ACC112 (cell line): ENCODE results near the gene MTCH2.
"Not testable (repeated sequence)": the region's sequence is repeated elsewhere in the genome, so short reads cannot be mapped to it uniquely, and the experiment has no call there.

Experiments
- H2AFZ ChIP-seq: fragments of 200-600 bp; sonication (generic); one replicate; pipeline ENCODE4 v1.6.0; 2017; ENCODE audit warnings: antibody characterized with exemption, low read length; ENCODE audit not compliant: unreplicated experiment
- H3K27ac ChIP-seq: fragments of 200-600 bp; sonication (generic); 2 replicates; pipeline ENCODE4 v1.5.1; 2014; ENCODE audit warnings: low read depth, mild to moderate bottlenecking, antibody characterized with exemption, low read length, moderate library complexity
- H3K27me3 ChIP-seq: fragments of 200-600 bp; sonication (generic); 2 replicates; pipeline ENCODE4 v1.6.1; 2014; ENCODE audit warnings: mild to moderate bottlenecking, antibody characterized with exemption, low read length, moderate library complexity, mixed read lengths; ENCODE audit not compliant: insufficient read depth
- H3K36me3 ChIP-seq: fragments of 200-600 bp; sonication (generic); 2 replicates; pipeline ENCODE4 v1.6.1; 2016; ENCODE audit warnings: mild to moderate bottlenecking, antibody characterized with exemption, low read length, moderate library complexity, mixed read lengths; ENCODE audit not compliant: insufficient read depth
- H3K4me1 ChIP-seq: fragments of 200-600 bp; sonication (generic); one replicate; pipeline ENCODE4 v1.6.1; 2016; ENCODE audit warnings: low read length, mixed read lengths; ENCODE audit not compliant: insufficient read depth, unreplicated experiment, control insufficient read depth
- H3K4me3 ChIP-seq: fragments of 200-600 bp; sonication (generic); 2 replicates; pipeline ENCODE4 v1.5.1; 2014; ENCODE audit warnings: mild to moderate bottlenecking, low read depth, low read length
- H3K79me2 ChIP-seq: fragments of 200-600 bp; sonication (generic); one replicate; pipeline ENCODE4 v1.6.0; 2016; ENCODE audit warnings: low read length; ENCODE audit not compliant: control insufficient read depth, unreplicated experiment, insufficient read depth

MTCH2 gene

GRCh38 chr11:47640506-47640905, 1.9 kb downstream of the MTCH2 start:
- not testable (repeated sequence) for H3K27ac ChIP-seq, H3K27me3 ChIP-seq, H2AFZ ChIP-seq, H3K4me1 ChIP-seq
- peaks cover 35% of the 10 kb centered on the region for H3K79me2 ChIP-seq
- H3K36me3 ChIP-seq: peaks cover 16% of the 10 kb centered on the region
- peak overlapping the region; percentile 77; the same call in 1 of the 2 replicates for H3K4me3 ChIP-seq

- H3K27ac ChIP-seq, H2AFZ ChIP-seq, H3K4me3 ChIP-seq, H3K4me1 ChIP-seq, H3K27me3 ChIP-seq: not testable (repeated sequence)
- H3K36me3 ChIP-seq: peaks cover 34% of the 10 kb centered on the region
- peaks cover 25% of the 10 kb centered on the region for H3K79me2 ChIP-seq
These were observed 6.0 kb downstream of the MTCH2 start for GRCh38 chr11:47636331-47636730.

DNA sequence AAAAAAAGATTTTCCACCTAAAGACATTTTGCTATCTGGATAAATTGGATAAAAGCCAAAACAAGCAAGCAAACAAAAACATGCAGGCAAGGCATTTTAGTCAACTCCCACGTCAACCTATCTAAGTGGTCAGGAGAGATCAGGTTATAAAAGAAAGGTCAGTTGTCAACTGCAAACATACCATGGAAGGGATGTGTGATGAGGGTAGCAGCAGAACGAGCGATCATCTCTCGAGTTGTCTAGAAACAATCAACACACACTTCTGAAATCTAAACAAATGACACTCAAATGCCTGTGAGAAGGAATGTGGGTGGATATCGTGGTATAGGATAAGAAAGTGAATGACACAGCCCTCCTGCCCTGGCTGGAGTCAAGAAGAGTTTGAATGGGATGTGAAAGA, 10.9 kb downstream of the MTCH2 start:
- Histone ChIP-seq H3K79me2 (no peaks in the 10 kb centered on the region), H3K4me3 (no peak overlapping the region), H3K4me1 (no peaks in the 10 kb centered on the region), H3K27me3 (no peaks in the 10 kb centered on the region), H2AFZ (no peak overlapping the region), H3K36me3 (peaks cover 40% of the 10 kb centered on the region), H3K27ac (no peak overlapping the region)

DNA sequence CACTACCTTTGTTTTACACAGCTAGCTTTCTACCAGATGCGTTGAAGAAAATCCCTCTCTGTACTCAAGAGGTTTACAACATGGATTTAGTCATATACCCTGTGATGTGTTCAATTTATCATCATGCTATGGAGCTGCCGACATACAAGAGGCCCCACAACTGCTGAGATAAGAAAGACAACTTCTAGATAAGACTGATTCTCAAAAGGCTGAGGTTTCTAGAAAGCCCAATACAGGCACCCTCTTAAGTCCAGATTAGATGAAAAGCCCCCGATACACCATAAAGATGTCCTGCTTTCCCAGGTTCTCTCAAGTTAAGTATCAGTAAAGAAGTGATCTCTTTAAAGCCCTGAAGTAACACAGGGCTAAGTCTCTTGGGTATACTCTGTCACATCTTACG, 14.3 kb downstream of the MTCH2 start:
- no peaks in the 10 kb centered on the region for H3K27me3 ChIP-seq
- no peaks in the 10 kb centered on the region for H3K4me1 ChIP-seq
- peaks cover 34% of the 10 kb centered on the region for H3K36me3 ChIP-seq
- no peaks in the 10 kb centered on the region for H3K79me2 ChIP-seq
- no peak overlapping the region for H3K27ac ChIP-seq
- no peak overlapping the region for H3K4me3 ChIP-seq
- no peak overlapping the region for H2AFZ ChIP-seq

DNA sequence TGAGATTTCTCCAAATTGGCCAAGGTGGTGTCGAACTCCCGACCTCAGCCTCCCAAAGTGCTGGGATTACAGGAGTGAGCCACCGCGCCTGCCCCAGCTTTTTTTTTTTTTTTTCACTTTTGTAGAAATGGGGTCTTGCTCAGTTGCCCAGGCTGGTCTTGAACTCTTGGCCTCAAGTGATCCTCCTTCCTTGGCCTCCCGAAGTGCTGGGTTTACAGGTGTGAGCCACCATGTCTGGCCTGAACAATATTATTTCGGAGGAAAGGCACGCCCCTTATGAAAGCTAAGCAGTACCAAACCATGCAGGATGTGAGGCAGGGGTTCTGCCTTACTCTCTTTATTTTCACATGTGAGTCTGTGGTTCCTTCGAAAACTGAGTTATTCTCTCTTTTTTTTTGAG, 16.1 kb downstream of the MTCH2 start:
- no peaks in the 10 kb centered on the region for H3K4me1 ChIP-seq
- H3K27me3 ChIP-seq: no peaks in the 10 kb centered on the region
- peaks cover 28% of the 10 kb centered on the region for H3K36me3 ChIP-seq
- no peak overlapping the region for H3K4me3 ChIP-seq
- H2AFZ ChIP-seq: no peak overlapping the region
- H3K79me2 ChIP-seq: no peaks in the 10 kb centered on the region
- H3K27ac ChIP-seq: no peak overlapping the region

DNA sequence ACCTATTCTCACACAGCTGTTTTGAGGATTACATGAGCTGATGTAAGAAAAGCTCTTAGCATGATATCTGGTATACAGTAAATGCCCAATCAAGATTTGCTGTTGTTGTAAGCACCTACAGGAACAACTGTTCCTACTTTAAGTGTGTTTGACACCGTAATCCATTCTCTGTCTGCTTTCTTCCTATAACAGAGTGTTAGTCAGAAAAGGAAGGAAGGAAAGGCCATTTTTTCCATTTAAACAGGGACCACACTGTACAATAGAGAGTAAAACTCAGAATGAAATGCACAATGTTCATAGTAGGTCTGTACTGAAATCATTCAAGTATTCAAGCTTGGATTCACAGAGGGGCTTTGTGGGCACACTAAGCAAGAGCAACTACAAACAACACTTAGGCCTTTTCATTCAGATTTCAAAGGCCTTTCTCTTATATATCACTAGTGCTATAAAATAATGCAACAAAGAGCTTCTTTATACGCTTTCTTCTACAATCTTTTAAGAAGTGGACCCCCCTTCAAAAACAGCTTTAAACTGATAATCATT, 21.5 kb downstream of the MTCH2 start:
- Histone ChIP-seq H3K79me2 (no peaks in the 10 kb centered on the region), H3K27ac (no peak overlapping the region), H3K4me1 (peaks cover 5% of the 10 kb centered on the region), H2AFZ (no peak overlapping the region), H3K4me3 (no peak overlapping the region), H3K27me3 (no peaks in the 10 kb centered on the region), H3K36me3 (peaks cover 20% of the 10 kb centered on the region)

- Histone ChIP-seq H3K36me3 (peaks cover 16% of the 10 kb centered on the region; the same call in 1 of the 2 replicates), H3K27ac (no peak overlapping the region), H3K4me3 (no peak overlapping the region)
These were observed 24.9 kb downstream of the MTCH2 start for GRCh38 chr11:47617417-47617809.

GRCh38 chr11:47616726-47617416, 25.5 kb downstream of the MTCH2 start:
- Histone ChIP-seq H3K79me2 (no peaks in the 10 kb centered on the region), H3K4me3 (no peak overlapping the region), H3K27ac (no peak overlapping the region), H3K4me1 (peaks cover 5% of the 10 kb centered on the region), H3K36me3 (peaks cover 14% of the 10 kb centered on the region; the same call in 1 of the 2 replicates), H3K27me3 (no peaks in the 10 kb centered on the region), H2AFZ (no peak overlapping the region)

More at GRCh38 chr11:47617417-47617809, 24.9 kb downstream of the MTCH2 start:
- no peaks in the 10 kb centered on the region for H3K27me3 ChIP-seq
- H3K4me1 ChIP-seq: peaks cover 5% of the 10 kb centered on the region
- H3K79me2 ChIP-seq: no peaks in the 10 kb centered on the region
- no peak overlapping the region for H2AFZ ChIP-seq

DNA sequence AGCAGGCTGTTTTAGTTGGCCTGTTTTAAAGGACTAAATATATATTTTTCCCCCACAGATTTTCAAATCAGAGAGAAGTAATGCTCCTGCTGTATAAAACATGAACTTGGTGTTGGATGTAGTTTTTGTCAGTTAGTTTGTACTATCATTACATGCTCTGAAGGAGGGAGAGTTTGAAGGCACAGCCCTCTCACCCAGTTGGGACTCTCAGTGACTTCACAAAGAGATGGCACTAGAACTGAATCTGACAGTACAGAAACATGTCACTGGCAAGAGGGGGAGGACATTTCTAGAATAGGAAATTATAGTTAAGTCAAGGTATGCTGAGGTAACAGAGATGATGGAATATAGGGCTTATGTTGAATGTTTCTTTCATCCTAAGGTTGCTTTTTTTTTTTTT, 27.1 kb downstream of the MTCH2 start:
- peaks cover 5% of the 10 kb centered on the region for H3K4me1 ChIP-seq
- no peak overlapping the region for H3K4me3 ChIP-seq

DNA sequence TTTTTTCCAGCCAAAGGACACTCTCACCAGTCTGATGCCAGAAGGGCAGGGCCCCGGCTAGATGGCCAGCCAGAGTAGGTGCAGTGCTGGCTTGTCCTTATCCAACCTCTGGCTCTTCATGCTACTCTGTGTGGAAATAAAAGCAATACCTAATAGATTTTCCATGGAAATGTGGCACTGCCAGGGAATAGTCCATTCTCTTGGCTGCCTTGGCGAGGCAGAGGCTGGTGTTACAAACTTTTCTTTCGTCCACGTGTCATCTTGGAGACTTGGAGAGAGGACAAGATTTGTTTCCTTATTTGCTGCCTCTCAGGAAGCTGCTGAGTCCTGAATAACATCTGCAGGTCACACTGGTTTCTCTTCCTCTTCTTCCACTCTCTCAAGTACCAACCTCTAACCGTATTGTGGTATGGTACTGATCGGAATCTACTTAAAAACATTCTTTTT, 31.0 kb downstream of the MTCH2 start:
- H3K27me3 ChIP-seq: no peaks in the 10 kb centered on the region
- H3K36me3 ChIP-seq: no peaks in the 10 kb centered on the region
- no peaks in the 10 kb centered on the region for H3K79me2 ChIP-seq
- H2AFZ ChIP-seq: no peak overlapping the region
- H3K4me3 ChIP-seq: no peak overlapping the region
- H3K4me1 ChIP-seq: peaks cover 20% of the 10 kb centered on the region
- no peak overlapping the region for H3K27ac ChIP-seq

More for the DNA sequence above, 27.1 kb downstream of the MTCH2 start:
- Histone ChIP-seq H3K27ac (no peak overlapping the region), H3K79me2 (no peaks in the 10 kb centered on the region), H3K27me3 (no peaks in the 10 kb centered on the region), H2AFZ (no peak overlapping the region), H3K36me3 (0 out of 2 replicates have a peak, but pooled peaks cover 6% of the 10 kb centered on the region)

- Histone ChIP-seq H3K4me3 (no peak overlapping the region), H3K27ac (no peak overlapping the region), H2AFZ (no peak overlapping the region), H3K79me2 (no peaks in the 10 kb centered on the region), H3K27me3 (no peaks in the 10 kb centered on the region), H3K36me3 (no peaks in the 10 kb centered on the region), H3K4me1 (peaks cover 23% of the 10 kb centered on the region)
These were observed 32.7 kb downstream of the MTCH2 start for GRCh38 chr11:47609675-47610074.
